Measurements from ENCODE around the gene MPPED2. TPM values are rescaled to one million over a fixed set of nuclear protein-coding genes. Genes with fewer than 3 reads are reported as not detected.

MPPED2 gene
- total and polyA plus RNA-seq, 3 donors from 2014 or later: 5.0 to 13.4 (median 13.1) TPM

GRCh38 chr11:30432178-30432577, 154.0 kb downstream of the MPPED2 start:
- H3K27me3 ChIP-seq: no peaks in the 10 kb centered on the region
- no peak overlapping the region for H3K4me3 ChIP-seq
- intact Hi-C loops (cut with DNase I; ENCODE audit: low total_unique reads): no loop called here
- H3K4me1 ChIP-seq: no peaks in the 10 kb centered on the region
- DNase-seq: no peak
- no peaks in the 10 kb centered on the region for H3K36me3 ChIP-seq (ENCODE audit: low read depth, missing control alignments)
- WGBS, 2 donors: 44 to 53% methylated on average over 1 of the region's 1 CpG
- no peaks in the 10 kb centered on the region for H3K9me3 ChIP-seq
- no peak overlapping the region for H3K27ac ChIP-seq
- no peak for TF ChIP-seq CTCF (IDR thresholded peaks at IDR 0.05)
- TF ChIP-seq POLR2A (IDR thresholded peaks at IDR 0.05): no peak

GRCh38 chr11:30431127-30431814, 154.9 kb downstream of the MPPED2 start:
- no peaks in the 10 kb centered on the region for H3K4me1 ChIP-seq
- H3K36me3 ChIP-seq (ENCODE audit: low read depth, missing control alignments): no peaks in the 10 kb centered on the region
- no peak overlapping the region for H3K27ac ChIP-seq
- WGBS, 2 donors: 83 to 84% methylated on average over 4 of the region's 4 CpGs
- H3K4me3 ChIP-seq: no peak overlapping the region
- TF ChIP-seq CTCF (IDR thresholded peaks at IDR 0.05) (no peak), POLR2A (IDR thresholded peaks at IDR 0.05) (no peak)
- intact Hi-C loops (cut with DNase I; ENCODE audit: low total_unique reads): no loop called here
- no peaks in the 10 kb centered on the region for H3K27me3 ChIP-seq
- no peaks in the 10 kb centered on the region for H3K9me3 ChIP-seq
- no peak for DNase-seq

- Histone ChIP-seq H3K4me1 (no peaks in the 10 kb centered on the region), H3K27me3 (no peaks in the 10 kb centered on the region), H3K27ac (no peak overlapping the region), H3K9me3 (no peaks in the 10 kb centered on the region), H3K36me3 (ENCODE audit: low read depth, missing control alignments) (no peaks in the 10 kb centered on the region), H3K4me3 (no peak overlapping the region)
- TF ChIP-seq CTCF (IDR thresholded peaks at IDR 0.05) (no peak), POLR2A (IDR thresholded peaks at IDR 0.05) (no peak)
- intact Hi-C loops (cut with DNase I; ENCODE audit: low total_unique reads): no loop called here
- no peak for DNase-seq
- WGBS, 2 donors: 94 to 95% methylated on average over 2 of the region's 2 CpGs
These were observed 156.6 kb downstream of the MPPED2 start for GRCh38 chr11:30429550-30429949.

GRCh38 chr11:30426781-30427180, 159.4 kb downstream of the MPPED2 start:
- no peaks in the 10 kb centered on the region for H3K4me1 ChIP-seq
- no peak overlapping the region for H3K4me3 ChIP-seq
- no peak for DNase-seq
- H3K27me3 ChIP-seq: no peaks in the 10 kb centered on the region
- H3K36me3 ChIP-seq (ENCODE audit: low read depth, missing control alignments): no peaks in the 10 kb centered on the region
- WGBS, 2 donors: 82 to 85% methylated on average over 5 of the region's 5 CpGs
- no peak overlapping the region for H3K27ac ChIP-seq
- no peak for TF ChIP-seq CTCF (IDR thresholded peaks at IDR 0.05)
- no peak for TF ChIP-seq POLR2A (IDR thresholded peaks at IDR 0.05)
- intact Hi-C loops (cut with DNase I; ENCODE audit: low total_unique reads): no loop called here
- no peaks in the 10 kb centered on the region for H3K9me3 ChIP-seq

GRCh38 chr11:30424844-30425243, 161.3 kb downstream of the MPPED2 start:
- H3K36me3 ChIP-seq (ENCODE audit: low read depth, missing control alignments): no peaks in the 10 kb centered on the region
- no peaks in the 10 kb centered on the region for H3K27me3 ChIP-seq
- TF ChIP-seq CTCF (IDR thresholded peaks at IDR 0.05) (no peak), POLR2A (IDR thresholded peaks at IDR 0.05) (no peak)
- no peak overlapping the region for H3K4me3 ChIP-seq
- no peak for DNase-seq
- H3K9me3 ChIP-seq: no peaks in the 10 kb centered on the region
- intact Hi-C loops (cut with DNase I; ENCODE audit: low total_unique reads): no loop called here
- 66 to 71% methylated on average over 4 of the region's 4 CpGs for WGBS, 2 donors
- no peaks in the 10 kb centered on the region for H3K4me1 ChIP-seq
- no peak overlapping the region for H3K27ac ChIP-seq
